Liver (tissue), 9 donors: ENCODE measurements around the gene TLNRD1. TPM values are rescaled to one million over a fixed set of nuclear protein-coding genes. Genes with fewer than 3 reads are reported as not detected.

Source experiments
- DNase-seq: peaks from one replicate; pipeline ENCODE4 v3.0.0-alpha.2; 2017; ENCODE audit warnings: low spot score
- H3K27ac ChIP-seq, 2 donors: one replicate each; pipeline ENCODE4 v1.7.0; 2013; ENCODE audit warnings: inconsistent platforms in 2 of 2, low read length in 2 of 2, control low read depth in 1 of 2, low read depth in 1 of 2, mild to moderate bottlenecking in 1 of 2
- H3K27me3 ChIP-seq, 4 donors: one replicate each; pipeline versions ENCODE4 v1.6.1 to v1.7.0; 2013; ENCODE audit warnings: low read length in 3 of 4, inconsistent platforms in 1 of 4, mild to moderate bottlenecking in 1 of 4, moderate library complexity in 1 of 4; ENCODE audit not compliant: control insufficient read depth in 4 of 4, insufficient read depth in 4 of 4
- H3K36me3 ChIP-seq, 4 donors: one replicate each; pipeline versions ENCODE4 v1.6.1 to v1.7.0; 2013; ENCODE audit warnings: low read length in 3 of 4, mild to moderate bottlenecking in 3 of 4, low read depth in 1 of 4, moderate library complexity in 1 of 4; ENCODE audit not compliant: control insufficient read depth in 4 of 4, insufficient read depth in 3 of 4
- H3K4me1 ChIP-seq, 4 donors: one replicate each; pipeline versions ENCODE4 v1.6.1 to v1.7.0; 2013; ENCODE audit warnings: low read length in 3 of 4, mild to moderate bottlenecking in 3 of 4, moderate library complexity in 1 of 4; ENCODE audit not compliant: control insufficient read depth in 4 of 4, insufficient read depth in 4 of 4
- H3K4me3 ChIP-seq, 3 donors: one replicate each; pipeline versions ENCODE4 v1.6.1 to v1.7.0; 2013; ENCODE audit warnings: low read length in 3 of 3, control low read depth in 1 of 3, low read depth in 1 of 3, mild to moderate bottlenecking in 1 of 3
- H3K9ac ChIP-seq, 2 donors: one replicate each; pipeline ENCODE4 v1.7.0; 2013; ENCODE audit warnings: low read length in 2 of 2, mild to moderate bottlenecking in 2 of 2, moderate library complexity in 2 of 2, control low read depth in 1 of 2, low read depth in 1 of 2
- H3K9me3 ChIP-seq, 4 donors: one replicate each; pipeline versions ENCODE4 v1.6.1 to v1.7.0; 2013; ENCODE audit warnings: low read length in 3 of 4; ENCODE audit not compliant: control insufficient read depth in 4 of 4
- ATF3 ChIP-seq: IDR thresholded peaks from 2 replicates; pipeline ENCODE4 v1.6.1; 2016; ENCODE audit warnings: antibody characterized with exemption
- CTCF ChIP-seq: fragments of 150-350 bp; IDR thresholded peaks from 2 replicates; pipeline ENCODE4 v1.5.1; 2017; ENCODE audit warnings: improper control_type of control experiment, low read depth, low read length; ENCODE audit not compliant: missing input control
- EGR1 ChIP-seq, 2 donors: IDR thresholded peaks; 2 replicates each; pipeline ENCODE4 v1.6.1; 2016 to 2018; ENCODE audit warnings: antibody characterized with exemption in 2 of 2, low read depth in 2 of 2
- FOXA1 ChIP-seq: IDR thresholded peaks from 2 replicates; pipeline ENCODE4 v1.6.1; 2016; ENCODE audit warnings: antibody characterized with exemption
- FOXA2 ChIP-seq: IDR thresholded peaks from 2 replicates; pipeline ENCODE4 v1.6.1; 2016; ENCODE audit warnings: antibody characterized with exemption
- GABPA ChIP-seq, 2 donors: IDR thresholded peaks in 1 of 2; conservative IDR thresholded peaks in 1 of 2; 2 replicates each; pipeline ENCODE4 v1.6.1; 2016; ENCODE audit warnings: antibody characterized with exemption in 2 of 2, mild to moderate bottlenecking in 1 of 2, moderate library complexity in 1 of 2
- HNF4A ChIP-seq, 2 donors: conservative IDR thresholded peaks; 2 replicates each; pipeline ENCODE4 v1.6.1; 2016; ENCODE audit warnings: antibody characterized with exemption in 2 of 2, mild to moderate bottlenecking in 2 of 2
- HNF4G ChIP-seq: IDR thresholded peaks from 2 replicates; pipeline ENCODE4 v1.6.1; 2016; ENCODE audit warnings: antibody characterized with exemption
- JUND ChIP-seq, 2 donors: IDR thresholded peaks; 2 replicates each; pipeline ENCODE4 v1.6.1; 2016; ENCODE audit warnings: antibody characterized with exemption in 2 of 2
- MAX ChIP-seq: IDR thresholded peaks from 2 replicates; pipeline ENCODE4 v1.6.1; 2016; ENCODE audit warnings: antibody characterized with exemption
- NR2F2 ChIP-seq: IDR thresholded peaks from 2 replicates; pipeline ENCODE4 v1.6.1; 2016; ENCODE audit warnings: antibody characterized with exemption
- RAD21 ChIP-seq, 2 donors: IDR thresholded peaks; 2 replicates each; pipeline ENCODE4 v1.6.1; 2016; ENCODE audit warnings: antibody characterized with exemption in 2 of 2, mild to moderate bottlenecking in 2 of 2
- REST ChIP-seq: IDR thresholded peaks from 2 replicates; pipeline ENCODE4 v1.6.1; 2016; ENCODE audit warnings: antibody characterized with exemption, mild to moderate bottlenecking
- RXRA ChIP-seq, 2 donors: IDR thresholded peaks; 2 replicates each; pipeline ENCODE4 v1.6.1; 2017 to 2018; ENCODE audit warnings: antibody characterized with exemption in 2 of 2, mild to moderate bottlenecking in 1 of 2
- SP1 ChIP-seq: IDR thresholded peaks from 2 replicates; pipeline ENCODE4 v1.6.1; 2018; ENCODE audit warnings: antibody characterized with exemption, mild to moderate bottlenecking
- TAF1 ChIP-seq: conservative IDR thresholded peaks from 2 replicates; pipeline ENCODE4 v1.6.1; 2016; ENCODE audit warnings: antibody characterized with exemption, mild to moderate bottlenecking
- YY1 ChIP-seq: IDR thresholded peaks from 2 replicates; pipeline ENCODE4 v1.6.1; 2016; ENCODE audit warnings: antibody characterized with exemption, mild to moderate bottlenecking
- ZBTB33 ChIP-seq: IDR thresholded peaks from 2 replicates; pipeline ENCODE4 v1.6.1; 2016; ENCODE audit warnings: antibody characterized with exemption
- WGBS: extraction: QIAGEN DNeasy Blood & Tissue Kit; methylation state at CpG from one replicate; pipeline ENCODE4 v1.1.7; 2013; 5-methylcytosine and 5-hydroxymethylcytosine counted together
- polyA plus RNA-seq, 2 donors: library from polyadenylated mRNA; stranded (reverse) in 1 of 2; unstranded in 1 of 2; fragments of 200-250 nt in 1 of 2; fragments of >200 nt in 1 of 2; fragmentation: Nextera tagmentation in 1 of 2; extraction: Ambion mirVana in 1 of 2; gene quantifications; one replicate each; pipeline versions ENCODE4 v1.2.1 to v1.2.3, GENCODE V29; 2013 to 2015
- total RNA-seq, 2 donors: library from RNA; depleted of rRNA; stranded (reverse); fragments of >200 nt; gene quantifications; one replicate each; pipeline ENCODE4 v1.2.3, GENCODE V29; 2014
- donor health status: healthy.
- donor health status: healthy.
- donor health status: healthy.
- donor health status: healthy.
- donor health status: healthy.

TLNRD1 gene
- total and polyA plus RNA-seq, 4 donors = 1.1 to 5.8 (median 3.2) TPM

GRCh38 chr15:81024936-81025335 lies 24.2 kb downstream of the TLNRD1 start:
- no peak for DNase-seq
- Histone ChIP-seq H3K9me3 (no peaks in the 10 kb centered on the region), H3K4me3 (no peak overlapping the region), H3K9ac (no peak overlapping the region), H3K36me3 (no peaks in the 10 kb centered on the region), H3K27ac (no peak overlapping the region), H3K4me1 (peaks cover 0 to 12% (median 2%) of the 10 kb centered on the region in 4 donors), H3K27me3 (no peaks in the 10 kb centered on the region)
- peak in 1 of 2 donors; percentile 25 for TF ChIP-seq HNF4A (conservative IDR thresholded peaks at IDR 0.05)
- no peak for TF ChIP-seq FOXA1
- peak; percentile 43 for TF ChIP-seq SP1
- peak; percentile 47 to 48 for TF ChIP-seq RXRA (IDR thresholded peaks at IDR 0.05)
- no peak for TF ChIP-seq JUND (IDR thresholded peaks at IDR 0.05)
- WGBS = 62% methylated on average over 8 of the region's 8 CpGs

GRCh38 chr15:81025721-81026370 lies 25.1 kb downstream of the TLNRD1 start:
- H3K36me3 ChIP-seq = no peaks in the 10 kb centered on the region
- no peak overlapping the region for H3K27ac ChIP-seq
- DNase-seq = no peak
- peaks cover 0 to 12% (median 2%) of the 10 kb centered on the region in 4 donors for H3K4me1 ChIP-seq
- WGBS = 94% methylated on average over 4 of the region's 4 CpGs
- no peak overlapping the region for H3K4me3 ChIP-seq
- no peak overlapping the region for H3K9ac ChIP-seq
- no peaks in the 10 kb centered on the region for H3K9me3 ChIP-seq
- no peak for TF ChIP-seq GABPA (IDR thresholded peaks at IDR 0.05 in 1 of 2, conservative IDR thresholded peaks at IDR 0.05 in 1 of 2)
- no peak for TF ChIP-seq RAD21 (IDR thresholded peaks at IDR 0.05)
- TF ChIP-seq JUND (IDR thresholded peaks at IDR 0.05) = no peak
- no peak for TF ChIP-seq RXRA (IDR thresholded peaks at IDR 0.05)
- no peak for TF ChIP-seq HNF4G
- no peak for TF ChIP-seq FOXA1
- TF ChIP-seq EGR1 (IDR thresholded peaks at IDR 0.05; ENCODE audit: low read depth in 2 of 2) = no peak
- TF ChIP-seq CTCF = no peak
- no peak for TF ChIP-seq ATF3
- TF ChIP-seq SP1 = no peak
- TF ChIP-seq TAF1 = no peak
- TF ChIP-seq ZBTB33 = no peak
- no peak for TF ChIP-seq HNF4A (conservative IDR thresholded peaks at IDR 0.05)
- TF ChIP-seq YY1 = no peak
- no peak for TF ChIP-seq MAX
- no peak for TF ChIP-seq NR2F2
- no peak for TF ChIP-seq FOXA2
- no peak for TF ChIP-seq REST
- no peaks in the 10 kb centered on the region for H3K27me3 ChIP-seq
